ENCODE measurements around the gene CYB561D1. TPM values are rescaled to one million over a fixed set of nuclear protein-coding genes. Genes with fewer than 3 reads are reported as not detected.

The CYB561D1 gene
- total and polyA plus RNA-seq, 9 of the 15 experiments (the other 6 are each of a cell fraction or from before 2014, with no cell fraction given), result 0.71 to 7.2 (median 3.5) TPM

- TF ChIP-seq ZNF644 (tag; IDR thresholded peaks at IDR 0.05; ENCODE audit: low read depth), result peak; percentile 48; the same call in 1 of the 2 replicates
- peak; percentile 53; the same call in 1 of the 2 replicates for TF ChIP-seq CTBP1 (IDR thresholded peaks at IDR 0.05; ENCODE audit: borderline replicate concordance)
- TF ChIP-seq ZNF717 (CRISPR knock-in tag; IDR thresholded peaks at IDR 0.05), result no peak
- TF ChIP-seq ZNF318 (IDR thresholded peaks at IDR 0.05; ENCODE audit: borderline replicate concordance in 1 of 2, low read depth in 1 of 2), result no peak
- no peak for TF ChIP-seq ID3 (CRISPR knock-in tag; IDR thresholded peaks at IDR 0.05)
- TF ChIP-seq ID3 (tag; IDR thresholded peaks at IDR 0.05), result peak; percentile 74
- peak; percentile 79 for TF ChIP-seq MAX (CRISPR knock-in tag; IDR thresholded peaks at IDR 0.05)
- no peak for TF ChIP-seq EZH2 (IDR thresholded peaks at IDR 0.05; ENCODE audit: borderline replicate concordance, low read depth, low read length)
Measured at GRCh38 chr1:109509176-109510134, 15.6 kb downstream of the CYB561D1 start, which contains the start of gene AMIGO1 (continued).

All from K562 (cell line).